Fibroblast of skin of left quadriceps (primary cell): Measurements from ENCODE around the gene ABCC3.
"Not testable (repeated sequence)": the region's sequence is repeated elsewhere in the genome, so short reads cannot be mapped to it uniquely, and the experiment has no call there.

Experiments used
- DNase-seq, 2 experiments: peaks; one replicate each; pipeline ENCODE4 v3.0.0-alpha.2; 2013; ENCODE audit warnings: low read depth in 2 of 2

The ABCC3 gene

GRCh38 chr17:50699410-50699809 is 64.7 kb downstream of the ABCC3 start:
- no peak for DNase-seq

GRCh38 chr17:50703162-50703561 is 68.5 kb downstream of the ABCC3 start:
- DNase-seq: no peak

GRCh38 chr17:50707289-50708049 is 72.8 kb downstream of the ABCC3 start, which contains the start of gene ANKRD40:
TSS of gene ANKRD40 (minus strand) at chr17:50707914. CDS start at chr17:50707654, 260 bp downstream.
- DNase-seq: peak; percentile 90 to 91

- DNase-seq: no peak
These were observed 73.6 kb downstream of the ABCC3 start for GRCh38 chr17:50708050-50709000.

GRCh38 chr17:50709053-50709452 is 74.4 kb downstream of the ABCC3 start:
- DNase-seq: not testable (repeated sequence)

- no peak for DNase-seq
These were observed 75.3 kb downstream of the ABCC3 start for GRCh38 chr17:50710025-50710424.

GRCh38 chr17:50710650-50711049 is 76.0 kb downstream of the ABCC3 start:
- no peak for DNase-seq

- no peak for DNase-seq
These were observed 78.0 kb downstream of the ABCC3 start for GRCh38 chr17:50712641-50713040.

- DNase-seq: no peak
These were observed 80.8 kb downstream of the ABCC3 start for GRCh38 chr17:50715471-50715870.

- peak; percentile 83 to 89 for DNase-seq
These were observed 84.7 kb downstream of the ABCC3 start, which contains the start of gene LUC7L3 for GRCh38 chr17:50719144-50719923. TSS of gene LUC7L3 (plus strand) at chr17:50719603. CDS start at chr17:50719733, 130 bp downstream.

- DNase-seq: no peak
These were observed 85.5 kb downstream of the ABCC3 start for GRCh38 chr17:50719924-50720794.

GRCh38 chr17:50721194-50722010 is 86.7 kb downstream of the ABCC3 start:
- DNase-seq: no peak

GRCh38 chr17:50722746-50723145 is 88.1 kb downstream of the ABCC3 start:
- DNase-seq: no peak

- DNase-seq: not testable (repeated sequence)
These were observed 89.9 kb downstream of the ABCC3 start for GRCh38 chr17:50724622-50725021.

GRCh38 chr17:50725769-50726655 is 91.3 kb downstream of the ABCC3 start:
- DNase-seq: no peak

GRCh38 chr17:50728112-50728429 is 93.4 kb downstream of the ABCC3 start:
- DNase-seq: no peak

- DNase-seq: no peak
These were observed 94.4 kb downstream of the ABCC3 start for GRCh38 chr17:50728881-50729765.
